Measurements from ENCODE around the gene CRACR2B. TPM values are rescaled to one million over a fixed set of nuclear protein-coding genes. Genes with fewer than 3 reads are reported as not detected.
A peak's percentile ranks its signal among the peaks of the same experiment; 100 is the strongest.

The CRACR2B gene
- total RNA-seq, 1 donor from 2014 or later, result 1.5 TPM

DNA sequence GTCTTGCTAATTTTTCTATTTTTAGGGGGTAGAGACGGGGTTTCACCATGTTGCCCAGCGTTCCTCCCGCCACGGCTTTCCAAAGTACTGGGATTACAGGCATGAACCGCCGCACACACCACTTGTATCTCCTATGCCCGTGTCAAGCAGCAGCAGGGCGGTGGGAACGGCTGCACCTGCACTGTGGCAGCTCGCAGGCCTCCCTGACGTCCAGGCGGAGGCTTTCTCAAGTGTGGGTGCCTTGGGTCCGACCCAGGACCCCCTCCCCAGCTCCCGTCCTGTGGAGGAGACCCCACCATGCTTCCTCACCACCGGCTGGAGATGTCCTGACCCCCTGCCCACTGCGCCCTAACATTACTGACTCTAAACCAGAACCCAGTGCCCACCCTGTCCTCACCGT lies 40.7 kb downstream of the CRACR2B start:
- Mint-ChIP-seq H3K27me3 (no peaks in the 10 kb centered on the region), H3K4me1 (no peaks in the 10 kb centered on the region), H3K27ac (no peak overlapping the region), H3K36me3 (ENCODE audit: low read depth) (no peaks in the 10 kb centered on the region), H3K4me3 (no peak overlapping the region), H3K9me3 (no peaks in the 10 kb centered on the region)
- DNase-seq, result no peak
- intact Hi-C loops (cut with micrococcal nuclease), result no loop called here

GRCh38 chr11:868802-869201 lies 41.1 kb downstream of the CRACR2B start:
- peaks cover 4% of the 10 kb centered on the region for H3K36me3 Mint-ChIP-seq (ENCODE audit: low read depth)
- no peak overlapping the region for H3K4me3 Mint-ChIP-seq
- no peaks in the 10 kb centered on the region for H3K27me3 Mint-ChIP-seq
- no peaks in the 10 kb centered on the region for H3K9me3 Mint-ChIP-seq
- DNase-seq, result no peak
- no peaks in the 10 kb centered on the region for H3K4me1 Mint-ChIP-seq
- H3K27ac Mint-ChIP-seq, result no peak overlapping the region
- intact Hi-C loops (cut with micrococcal nuclease), result no loop called here

GRCh38 chr11:869399-870126 lies 41.8 kb downstream of the CRACR2B start:
- H3K4me1 Mint-ChIP-seq, result no peaks in the 10 kb centered on the region
- H3K4me3 Mint-ChIP-seq, result no peak overlapping the region
- H3K9me3 Mint-ChIP-seq, result no peaks in the 10 kb centered on the region
- no peaks in the 10 kb centered on the region for H3K27me3 Mint-ChIP-seq
- no peak overlapping the region for H3K27ac Mint-ChIP-seq
- peaks cover 6% of the 10 kb centered on the region for H3K36me3 Mint-ChIP-seq (ENCODE audit: low read depth)
- intact Hi-C loops (cut with micrococcal nuclease), result no loop called here
- no peak for DNase-seq

GRCh38 chr11:870127-870413 lies 42.4 kb downstream of the CRACR2B start:
- H3K36me3 Mint-ChIP-seq (ENCODE audit: low read depth), result peaks cover 6% of the 10 kb centered on the region
- H3K27ac Mint-ChIP-seq, result no peak overlapping the region
- no peaks in the 10 kb centered on the region for H3K9me3 Mint-ChIP-seq
- intact Hi-C loops (cut with micrococcal nuclease), result no loop called here
- no peaks in the 10 kb centered on the region for H3K27me3 Mint-ChIP-seq
- DNase-seq, result no peak
- H3K4me1 Mint-ChIP-seq, result no peaks in the 10 kb centered on the region
- no peak overlapping the region for H3K4me3 Mint-ChIP-seq

- H3K36me3 Mint-ChIP-seq (ENCODE audit: low read depth), result peaks cover 6% of the 10 kb centered on the region
- no peak for DNase-seq
- no peaks in the 10 kb centered on the region for H3K4me1 Mint-ChIP-seq
- H3K27ac Mint-ChIP-seq, result no peak overlapping the region
- intact Hi-C loops (cut with micrococcal nuclease), result no loop called here
- no peaks in the 10 kb centered on the region for H3K27me3 Mint-ChIP-seq
- H3K9me3 Mint-ChIP-seq, result no peaks in the 10 kb centered on the region
- H3K4me3 Mint-ChIP-seq, result no peak overlapping the region
Observed at GRCh38 chr11:870418-870817, 42.7 kb downstream of the CRACR2B start.

GRCh38 chr11:871472-871871 lies 43.8 kb downstream of the CRACR2B start:
- DNase-seq, result no peak
- H3K36me3 Mint-ChIP-seq (ENCODE audit: low read depth), result peaks cover 8% of the 10 kb centered on the region
- no peaks in the 10 kb centered on the region for H3K27me3 Mint-ChIP-seq
- H3K27ac Mint-ChIP-seq, result no peak overlapping the region
- no peak overlapping the region for H3K4me3 Mint-ChIP-seq
- no peaks in the 10 kb centered on the region for H3K9me3 Mint-ChIP-seq
- intact Hi-C loops (cut with micrococcal nuclease), result no loop called here
- H3K4me1 Mint-ChIP-seq, result no peaks in the 10 kb centered on the region

DNA sequence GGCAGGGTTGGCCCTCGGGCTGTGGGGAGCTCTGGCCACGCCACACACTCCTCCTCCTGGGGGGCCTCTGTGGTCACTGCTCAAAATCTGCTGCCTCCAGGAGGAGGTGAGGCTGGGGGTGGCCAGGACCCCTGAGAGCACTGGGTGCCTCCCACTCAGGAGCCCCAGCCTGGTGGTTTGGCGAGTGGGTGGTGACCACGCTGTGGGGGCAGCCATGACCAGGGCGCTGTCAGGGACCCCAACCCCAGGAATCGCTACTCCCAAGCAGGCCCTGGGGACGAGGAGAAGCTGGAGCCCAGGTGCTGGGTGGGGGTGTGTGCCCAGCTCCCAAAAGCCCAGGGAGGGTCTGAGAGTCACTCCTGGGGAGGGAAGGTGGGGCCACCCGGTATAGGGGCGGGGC lies 45.1 kb downstream of the CRACR2B start:
- H3K27me3 Mint-ChIP-seq, result no peaks in the 10 kb centered on the region
- no peaks in the 10 kb centered on the region for H3K4me1 Mint-ChIP-seq
- no peak overlapping the region for H3K27ac Mint-ChIP-seq
- intact Hi-C loops (cut with micrococcal nuclease), result no loop called here
- no peaks in the 10 kb centered on the region for H3K9me3 Mint-ChIP-seq
- no peak overlapping the region for H3K4me3 Mint-ChIP-seq
- no peak for DNase-seq
- H3K36me3 Mint-ChIP-seq (ENCODE audit: low read depth), result peaks cover 12% of the 10 kb centered on the region

DNA sequence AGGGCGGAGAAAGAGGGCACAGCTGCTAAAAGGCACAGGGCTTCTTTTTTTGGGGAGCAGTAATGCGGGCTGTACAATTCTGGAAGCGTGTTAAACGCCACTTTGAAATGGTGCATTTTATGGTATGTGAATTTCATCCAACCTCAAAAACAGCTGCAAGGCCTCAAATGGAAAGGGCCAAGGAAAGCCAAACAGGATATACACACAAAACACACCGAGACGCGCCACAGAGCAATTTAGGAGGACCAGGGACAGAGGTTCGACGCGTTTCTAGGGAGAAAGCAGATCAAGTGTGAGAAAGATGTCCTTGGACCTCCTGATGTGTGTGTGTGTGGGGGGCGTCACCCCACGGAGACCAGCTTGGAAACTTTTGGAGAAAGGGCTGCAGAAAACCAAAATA lies 46.0 kb downstream of the CRACR2B start:
- H3K27me3 Mint-ChIP-seq, result no peaks in the 10 kb centered on the region
- H3K27ac Mint-ChIP-seq, result no peak overlapping the region
- no peaks in the 10 kb centered on the region for H3K4me1 Mint-ChIP-seq
- intact Hi-C loops (cut with micrococcal nuclease), result no loop called here
- no peaks in the 10 kb centered on the region for H3K9me3 Mint-ChIP-seq
- peaks cover 12% of the 10 kb centered on the region for H3K36me3 Mint-ChIP-seq (ENCODE audit: low read depth)
- H3K4me3 Mint-ChIP-seq, result no peak overlapping the region
- no peak for DNase-seq

- intact Hi-C loops (cut with micrococcal nuclease), result no loop called here
- Mint-ChIP-seq H3K4me3 (no peak overlapping the region), H3K9me3 (no peaks in the 10 kb centered on the region), H3K27me3 (no peaks in the 10 kb centered on the region), H3K36me3 (ENCODE audit: low read depth) (peaks cover 12% of the 10 kb centered on the region), H3K4me1 (no peaks in the 10 kb centered on the region), H3K27ac (no peak overlapping the region)
- no peak for DNase-seq
Observed at GRCh38 chr11:875203-875602, 47.5 kb downstream of the CRACR2B start.

DNA sequence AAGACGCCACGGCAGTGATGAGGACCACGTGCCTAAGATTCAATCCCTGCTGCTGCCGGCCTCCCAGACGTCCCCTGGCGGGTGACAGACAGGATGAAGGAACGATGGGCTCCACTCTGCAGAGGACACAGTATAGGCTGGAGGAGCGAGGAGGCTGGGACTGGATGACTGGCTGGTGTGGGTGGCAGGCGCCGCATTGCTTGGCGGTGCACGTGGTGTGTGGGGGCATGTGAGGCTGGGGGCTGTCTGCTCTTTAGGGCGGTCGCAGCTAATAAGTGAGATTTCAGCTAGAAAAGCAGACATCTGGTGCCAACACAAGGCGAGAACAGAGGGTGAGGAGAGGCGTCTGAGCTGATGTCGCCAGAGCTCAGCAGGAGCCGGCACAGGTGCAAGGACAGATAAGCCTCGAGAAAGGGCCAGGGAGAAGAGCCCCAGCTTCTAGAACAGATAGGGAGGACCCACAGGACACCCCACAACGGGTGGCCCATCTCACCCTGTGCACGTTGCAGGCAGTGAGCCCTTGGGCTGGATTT lies 48.1 kb downstream of the CRACR2B start:
- DNase-seq, result no peak
- no peaks in the 10 kb centered on the region for H3K9me3 Mint-ChIP-seq
- no peaks in the 10 kb centered on the region for H3K4me1 Mint-ChIP-seq
- intact Hi-C loops (cut with micrococcal nuclease), result loop anchor here (2.0 kb wide), 1 partner anchor 35 kb away; the partner anchor contains the start of gene CHID1
- no peaks in the 10 kb centered on the region for H3K27me3 Mint-ChIP-seq
- no peak overlapping the region for H3K27ac Mint-ChIP-seq
- peaks cover 12% of the 10 kb centered on the region for H3K36me3 Mint-ChIP-seq (ENCODE audit: low read depth)
- H3K4me3 Mint-ChIP-seq, result no peak overlapping the region

- intact Hi-C loops (cut with micrococcal nuclease), result loop anchor here (2.0 kb wide), 1 partner anchor 34 kb away; the partner anchor contains the start of gene CHID1
- no peak for DNase-seq
- Mint-ChIP-seq H3K27me3 (no peaks in the 10 kb centered on the region), H3K27ac (no peak overlapping the region), H3K4me1 (no peaks in the 10 kb centered on the region), H3K9me3 (no peaks in the 10 kb centered on the region), H3K4me3 (no peak overlapping the region), H3K36me3 (ENCODE audit: low read depth) (peaks cover 12% of the 10 kb centered on the region)
Observed at GRCh38 chr11:876545-876944, 48.8 kb downstream of the CRACR2B start.

- peak; percentile 75 for DNase-seq
- Mint-ChIP-seq H3K4me1 (no peaks in the 10 kb centered on the region), H3K4me3 (no peak overlapping the region), H3K27ac (no peak overlapping the region), H3K27me3 (no peaks in the 10 kb centered on the region), H3K9me3 (no peaks in the 10 kb centered on the region), H3K36me3 (ENCODE audit: low read depth) (peaks cover 16% of the 10 kb centered on the region)
- intact Hi-C loops (cut with micrococcal nuclease), result loop anchor here (2.0 kb wide), 1 partner anchor 33 kb away; the partner anchor contains the start of gene CHID1
Observed at GRCh38 chr11:877565-877964, 49.8 kb downstream of the CRACR2B start.

GRCh38 chr11:880447-880846 lies 52.7 kb downstream of the CRACR2B start:
- H3K27ac Mint-ChIP-seq, result no peak overlapping the region
- peaks cover 12% of the 10 kb centered on the region for H3K36me3 Mint-ChIP-seq (ENCODE audit: low read depth)
- no peak overlapping the region for H3K4me3 Mint-ChIP-seq
- no peaks in the 10 kb centered on the region for H3K27me3 Mint-ChIP-seq
- H3K9me3 Mint-ChIP-seq, result no peaks in the 10 kb centered on the region
- no peak for DNase-seq
- intact Hi-C loops (cut with micrococcal nuclease), result no loop called here
- no peaks in the 10 kb centered on the region for H3K4me1 Mint-ChIP-seq

Data from activated CD4-positive, alpha-beta T cell treated with anti-CD3 and anti-CD28 coated beads, Interleukin-2, amount 10 ng/mL, durations not matched to agents 24 days and 14 days (primary cell).